HG03139 (cell line): ENCODE measurements around the gene RBM5.

Experiments
- ATAC-seq: cut with Tn5 transposase; IDR thresholded peaks from one replicate; pipeline ENCODE4 v1.9.1; 2021; ENCODE audit not compliant: unreplicated experiment

The RBM5 gene

DNA sequence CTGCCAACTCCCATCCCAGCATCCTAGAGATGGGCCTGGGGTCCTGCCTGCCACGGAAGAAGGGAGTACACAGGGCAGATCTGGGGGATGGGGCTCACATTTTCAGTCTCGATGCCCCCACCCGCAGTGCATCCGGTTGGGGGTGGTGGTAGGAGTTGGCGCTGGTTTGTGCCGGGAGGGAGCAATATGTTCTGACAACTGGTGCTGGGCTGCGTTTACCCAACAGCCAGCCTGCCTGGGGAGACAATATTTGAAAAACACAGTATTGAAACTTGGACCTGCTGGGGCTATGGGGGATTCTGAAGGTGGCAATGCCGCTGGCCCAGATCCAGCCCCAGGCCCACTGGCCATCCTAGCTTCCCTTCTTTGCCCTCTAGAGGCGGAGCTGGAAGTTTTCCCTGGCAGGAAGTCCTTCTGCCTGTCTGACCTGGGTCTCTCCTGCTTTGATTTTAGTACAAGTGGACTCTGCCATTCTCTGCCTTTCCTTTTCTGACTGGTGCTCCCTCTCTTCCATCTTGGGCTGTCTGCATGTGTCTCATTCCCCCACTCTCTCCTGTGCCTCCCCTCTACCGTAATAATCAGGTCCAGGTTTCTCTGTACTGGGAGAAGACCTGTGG lies 69.9 kb downstream of the RBM5 start:
- ATAC-seq, result no peak

DNA sequence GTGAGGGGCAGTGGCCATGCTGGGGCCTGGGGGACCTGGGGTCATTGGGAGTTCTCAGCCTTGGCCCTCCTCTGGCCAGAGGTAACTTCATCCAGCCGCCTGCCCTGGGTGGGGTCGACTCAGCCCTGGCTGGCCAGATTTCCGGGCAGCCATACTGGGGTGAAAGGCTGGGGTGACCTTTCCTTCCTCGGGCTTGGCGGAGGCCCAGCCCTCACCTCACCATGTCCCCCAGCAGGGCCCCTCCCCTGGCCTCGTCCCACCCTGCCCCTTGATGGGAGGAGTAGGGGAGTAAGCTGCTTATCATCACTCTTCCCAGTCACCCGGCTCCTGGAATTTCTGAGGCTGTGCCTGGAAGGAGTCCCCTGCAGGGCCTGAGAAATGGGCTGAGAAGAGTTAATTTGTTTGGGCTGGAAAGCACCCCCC lies 71.9 kb downstream of the RBM5 start:
- no peak for ATAC-seq

DNA sequence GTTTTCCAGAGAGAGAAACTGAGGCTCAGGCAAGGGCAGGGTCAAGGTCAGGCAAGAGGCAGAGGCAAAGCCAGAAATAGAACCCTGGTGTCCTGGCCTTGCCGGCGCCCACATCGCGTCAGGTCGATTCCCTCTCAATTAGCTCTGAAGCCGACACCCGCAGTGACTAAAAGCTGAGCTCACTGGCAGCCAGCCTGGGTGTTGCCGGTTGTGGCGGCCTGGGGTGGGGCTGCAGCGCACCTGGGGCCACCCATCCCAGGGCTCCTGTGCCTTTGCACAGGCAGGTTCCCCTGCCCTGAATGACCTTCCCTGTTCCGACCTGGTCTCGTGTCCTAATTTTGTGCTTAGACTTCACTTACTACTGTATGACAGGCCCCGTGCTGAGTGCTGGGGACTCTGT lies 72.6 kb downstream of the RBM5 start:
- ATAC-seq, result no peak

DNA sequence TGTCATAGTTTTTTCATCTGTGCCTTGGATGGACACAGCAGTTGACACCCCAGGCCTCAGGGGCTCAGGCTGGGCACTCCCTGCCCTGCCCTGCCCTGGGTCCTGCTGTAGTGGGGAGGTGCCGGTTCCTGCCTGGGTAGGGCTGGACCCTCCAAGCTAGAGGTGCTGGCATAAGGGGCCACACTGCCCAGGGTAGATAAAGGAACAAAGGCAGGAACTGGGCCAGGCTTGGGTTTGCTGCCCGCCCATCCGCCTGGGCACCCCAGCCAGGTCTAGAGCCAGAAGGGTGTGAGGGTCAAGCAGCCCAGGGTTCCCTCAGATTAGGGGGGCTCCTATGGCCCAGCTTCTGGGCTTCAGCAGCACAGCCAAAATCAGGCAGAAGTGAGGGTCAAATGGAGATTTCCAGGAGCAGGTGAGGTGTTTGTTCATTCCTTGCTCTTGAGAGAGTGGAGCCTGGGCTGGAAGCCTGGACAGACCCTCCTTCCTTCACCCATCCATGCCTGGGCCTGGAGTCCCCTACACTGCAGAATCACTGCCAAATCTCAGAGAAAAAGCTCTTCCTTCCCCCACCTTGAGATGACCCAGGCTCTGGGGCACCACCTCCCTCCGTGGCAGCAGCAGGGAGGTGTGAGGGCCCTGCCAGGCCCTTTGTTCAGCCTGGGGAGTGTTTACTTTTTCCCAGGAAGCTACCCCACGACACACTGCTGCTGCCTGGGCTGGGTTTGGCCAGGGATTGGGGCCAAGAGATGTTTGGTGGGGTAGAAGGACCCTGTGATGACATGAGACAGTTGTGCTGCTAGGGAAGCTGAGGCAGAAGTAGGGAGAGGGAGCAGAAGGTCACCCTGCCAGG lies 73.5 kb downstream of the RBM5 start:
- ATAC-seq, result no peak

DNA sequence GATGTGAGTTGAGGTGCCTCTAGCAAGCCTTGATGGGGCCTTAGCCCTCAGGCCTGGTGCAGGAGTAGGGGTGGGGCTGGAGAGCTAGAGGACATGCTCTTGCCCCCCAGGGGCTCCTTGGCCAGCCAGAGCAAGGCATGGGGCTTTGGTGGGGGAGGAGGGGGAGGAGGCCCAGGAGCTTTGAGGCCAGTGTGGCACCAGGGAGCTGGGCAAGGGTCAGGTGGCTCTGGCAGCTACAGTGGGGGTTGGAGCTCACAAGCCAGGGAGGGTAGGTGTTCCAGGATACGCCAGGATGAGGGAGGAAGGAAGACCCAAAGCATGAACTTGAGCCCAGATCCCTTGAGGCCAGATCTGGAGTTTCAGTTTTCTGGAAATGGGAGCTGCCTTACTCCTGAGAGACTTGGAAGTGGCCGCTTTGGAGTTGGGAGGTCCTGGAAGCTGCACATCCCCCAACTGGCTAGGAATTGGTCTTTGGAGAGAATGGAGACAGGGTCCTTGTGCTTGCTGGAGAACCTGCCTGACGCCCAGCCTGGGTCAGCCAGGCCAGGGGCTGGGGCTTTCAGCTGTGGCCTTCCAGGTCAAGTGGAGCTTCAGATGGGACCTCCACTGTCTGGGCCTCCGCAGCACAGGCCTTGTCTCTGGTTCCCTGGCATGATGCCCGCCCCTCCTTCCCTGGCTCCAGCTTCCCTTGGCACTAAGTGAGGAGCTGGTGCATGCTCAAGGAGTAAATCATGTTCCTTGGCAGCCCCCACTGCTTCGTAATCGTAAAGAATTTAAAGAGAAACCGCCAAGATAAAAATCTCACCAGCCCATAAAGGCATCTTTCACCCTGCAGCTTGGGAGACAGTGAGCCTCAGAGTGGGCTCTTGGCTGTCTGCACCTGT lies 75.1 kb downstream of the RBM5 start:
- no peak for ATAC-seq

DNA sequence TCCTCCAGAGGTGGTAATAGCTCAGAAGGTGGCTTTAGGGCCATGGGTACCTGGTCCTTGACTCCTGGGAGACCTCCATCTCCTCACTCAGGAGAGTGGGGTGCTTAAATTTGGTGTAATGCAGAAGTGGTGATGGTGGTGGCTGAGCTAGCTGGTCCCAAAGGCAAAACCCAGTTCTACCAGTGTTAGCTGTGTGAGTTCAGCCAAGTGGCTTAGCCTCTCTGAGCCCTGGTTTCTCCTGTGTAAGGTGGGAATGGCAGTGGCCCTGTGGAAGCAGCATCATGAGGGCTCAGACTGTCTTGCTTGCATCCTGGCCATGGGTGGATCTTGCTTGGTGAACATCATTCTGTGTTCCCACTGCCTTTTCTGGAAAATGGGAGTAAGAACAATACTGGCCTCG lies 75.8 kb downstream of the RBM5 start:
- no peak for ATAC-seq

DNA sequence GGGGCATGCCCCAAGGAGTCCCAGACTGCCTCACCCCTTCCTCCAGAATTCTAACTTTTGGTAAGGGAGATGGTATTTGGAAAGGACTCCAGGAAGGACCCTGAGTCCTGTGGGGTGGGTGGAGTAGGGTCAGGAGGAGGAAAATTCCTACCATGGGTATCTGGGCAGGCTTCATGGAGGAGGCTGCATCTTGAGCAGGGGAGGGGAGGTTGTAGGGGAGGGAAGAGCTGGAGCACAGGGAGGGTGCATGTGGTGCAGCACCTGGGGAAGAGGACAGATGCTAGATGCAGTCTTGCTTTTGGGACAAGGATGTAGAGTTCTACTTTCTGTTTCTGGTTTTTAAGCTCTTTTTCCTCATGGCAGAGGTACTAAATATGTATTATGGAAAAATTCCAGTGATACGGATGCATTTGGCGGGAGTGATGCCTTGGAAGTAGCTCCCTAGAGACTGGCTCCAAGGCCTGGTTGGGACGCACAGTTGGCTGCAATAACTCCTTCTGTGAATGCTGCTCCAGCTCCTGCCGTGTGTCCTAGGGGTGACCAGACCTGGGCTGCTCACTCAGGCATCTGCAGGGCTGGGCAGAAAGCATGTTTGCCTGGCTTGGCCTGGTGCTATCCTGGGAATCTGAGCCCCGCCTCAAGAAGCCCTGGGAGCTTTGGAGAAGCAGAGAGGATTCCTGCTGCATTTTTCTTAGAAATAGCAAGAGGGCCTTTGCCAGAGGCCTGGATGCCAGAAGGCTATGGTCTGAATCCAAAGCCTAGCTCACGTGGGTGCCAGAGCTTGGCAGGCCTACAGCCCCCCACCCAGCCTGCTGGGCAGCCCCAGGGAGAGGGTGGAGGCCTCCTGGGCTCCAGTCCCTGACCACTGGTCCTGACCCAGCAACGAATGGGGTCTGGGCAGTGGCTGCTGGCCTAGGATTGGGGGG lies 76.5 kb downstream of the RBM5 start:
- ATAC-seq, result no peak

DNA sequence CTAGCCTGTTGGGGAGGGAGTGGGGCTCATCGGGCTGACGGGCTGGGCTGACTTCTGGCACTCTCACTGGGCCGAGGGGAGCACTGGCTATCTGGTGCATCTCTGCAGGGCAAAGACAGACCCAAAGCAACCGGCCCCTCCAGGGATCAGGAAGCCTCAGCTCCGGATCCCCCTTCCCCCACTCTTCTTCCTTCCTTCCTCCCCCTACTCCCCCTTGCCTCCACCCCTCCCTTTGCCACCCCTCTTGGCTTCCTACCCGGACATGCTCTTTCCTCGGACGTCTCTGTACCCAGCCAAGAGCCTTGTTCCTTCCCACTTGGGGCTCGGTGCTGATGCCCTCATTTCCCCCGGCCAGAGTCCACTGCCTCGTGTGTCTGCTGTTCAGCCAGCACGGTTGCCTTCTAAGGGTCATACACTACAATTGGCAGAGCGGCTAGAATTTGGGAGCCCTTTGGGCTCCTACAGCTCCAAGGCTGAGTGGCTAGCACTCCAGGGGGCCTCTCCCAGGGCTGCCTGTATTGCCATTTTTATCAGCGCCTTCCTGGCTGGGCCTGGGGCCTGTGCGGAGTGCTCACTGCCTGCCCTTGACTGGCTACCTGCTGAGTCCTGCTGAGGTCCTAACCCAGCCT lies 77.3 kb downstream of the RBM5 start:
- ATAC-seq, result no peak

DNA sequence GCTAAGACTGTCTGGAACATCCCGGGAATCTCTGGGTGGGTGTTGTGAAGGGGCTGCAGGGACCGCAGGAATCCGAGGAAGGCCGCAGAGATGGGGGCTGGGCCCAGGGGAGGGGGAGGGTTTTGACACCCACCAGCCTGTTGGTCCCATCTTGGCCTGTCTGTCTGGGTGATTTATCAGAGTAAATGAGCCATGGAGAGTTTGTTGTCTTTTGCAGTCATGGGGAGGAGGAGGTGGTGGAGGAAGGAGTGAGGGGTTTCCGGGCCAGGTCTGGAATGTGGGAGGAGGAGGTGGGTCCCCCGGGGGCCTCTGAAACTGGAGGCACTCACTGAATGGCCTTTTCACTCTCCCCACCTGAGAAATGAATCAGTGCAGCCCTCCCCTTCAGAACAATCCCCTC lies 77.9 kb downstream of the RBM5 start:
- ATAC-seq, result no peak

DNA sequence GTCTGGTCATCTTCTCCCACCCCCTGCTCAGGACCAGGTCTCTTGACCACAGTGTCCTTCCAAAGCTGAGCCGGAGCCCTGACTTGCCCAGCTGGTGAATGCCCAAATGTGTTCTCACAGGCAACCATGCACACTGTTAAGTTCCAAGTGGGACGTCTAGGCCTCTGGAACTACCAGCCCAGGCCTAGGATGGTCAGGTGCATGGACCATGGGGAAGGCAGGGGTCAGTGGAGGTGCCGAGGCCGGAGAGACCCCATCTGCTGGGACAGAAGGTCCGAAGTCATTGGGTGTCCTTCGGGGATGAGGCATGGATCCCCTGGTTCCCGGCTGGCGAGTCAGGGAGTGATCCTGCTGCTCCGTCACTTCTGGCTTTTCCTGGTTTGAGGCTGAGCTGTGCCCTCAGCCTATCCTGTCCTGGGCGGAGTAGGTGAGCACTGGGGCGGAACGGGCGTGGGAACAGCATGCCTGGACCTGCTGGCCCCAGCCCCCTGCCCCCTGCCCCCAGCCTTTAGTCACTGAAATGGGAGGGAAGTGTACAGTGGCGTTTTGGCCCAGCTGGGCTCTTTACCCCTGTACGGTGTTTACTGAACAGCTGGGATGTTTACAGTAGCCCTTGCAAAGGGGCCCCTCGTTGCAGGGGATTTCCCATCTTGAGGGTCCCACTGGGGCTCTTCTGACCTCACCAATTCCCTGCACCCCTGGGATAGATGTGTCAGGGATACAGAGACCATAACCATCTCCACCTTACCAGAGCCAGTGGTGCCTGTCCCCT lies 78.5 kb downstream of the RBM5 start:
- no peak for ATAC-seq

DNA sequence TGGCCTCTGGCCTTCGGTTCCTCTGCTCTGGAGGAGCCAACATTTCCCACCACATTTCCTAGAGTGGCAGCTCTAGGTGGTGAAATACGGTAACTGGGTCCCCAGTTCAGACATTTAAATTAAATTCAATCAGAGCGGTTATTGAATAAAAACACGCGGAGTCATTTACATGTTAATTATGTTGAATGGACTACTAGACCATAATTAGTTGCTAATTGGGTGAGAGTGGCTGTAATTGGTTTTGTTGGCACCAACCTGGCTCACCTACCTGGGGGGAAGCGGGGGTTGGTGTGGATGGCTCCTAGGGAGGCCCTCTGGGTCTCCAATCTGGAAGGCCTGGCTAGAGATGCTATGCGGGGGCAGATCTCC lies 79.1 kb downstream of the RBM5 start:
- ATAC-seq, result no peak

DNA sequence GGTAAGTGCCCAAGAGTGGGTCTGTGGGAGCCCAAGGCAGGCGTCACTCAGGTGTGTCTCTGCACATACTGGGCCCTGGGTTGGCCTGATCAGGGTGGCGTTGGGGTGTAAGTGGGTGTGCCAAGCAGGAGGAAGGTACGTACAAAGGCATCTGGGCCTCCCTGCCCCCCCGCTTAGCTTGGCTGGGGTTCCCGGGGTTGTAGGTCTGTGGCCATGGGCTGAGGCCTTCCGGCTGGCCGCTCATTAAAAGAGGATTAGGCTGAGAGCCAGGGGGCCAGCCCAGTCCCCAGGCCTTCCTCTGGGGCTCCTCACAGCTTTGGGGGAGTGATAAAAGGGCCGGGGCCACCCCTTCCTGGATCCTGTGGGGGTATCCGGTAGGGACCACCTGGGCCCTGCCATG lies 79.7 kb downstream of the RBM5 start:
- ATAC-seq, result no peak
